Measurements from ENCODE around the gene ICE2. TPM values are rescaled to one million over a fixed set of nuclear protein-coding genes. Genes with fewer than 3 reads are reported as not detected.

ICE2 gene
- total RNA-seq, 1 donor from 2014 or later = 39.5 TPM

DNA sequence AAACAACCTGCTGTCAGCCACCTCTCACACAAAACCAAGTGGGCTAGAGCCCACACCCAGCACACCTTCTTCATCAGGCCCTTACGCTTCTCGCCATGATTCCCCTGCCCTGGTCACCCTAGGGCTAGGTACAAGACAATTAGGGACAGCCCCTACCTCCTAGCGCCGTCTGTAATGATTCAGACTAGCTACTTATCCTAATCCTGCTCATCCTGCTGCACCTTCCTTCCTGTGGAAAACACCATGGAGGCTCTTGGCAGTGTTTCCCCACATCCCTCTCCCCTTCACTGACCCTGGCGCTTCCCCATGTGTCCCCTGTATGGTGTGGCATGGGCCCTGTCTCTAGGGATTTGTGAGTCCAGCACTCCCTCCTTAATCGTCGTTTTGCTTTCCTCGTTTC is 39.6 kb upstream of the ICE2 start:
- Histone ChIP-seq H3K4me3 (no peak overlapping the region), H3K4me1 (peaks cover 12% of the 10 kb centered on the region), H3K27me3 (ENCODE audit: low read depth) (no peaks in the 10 kb centered on the region), H3K9me3 (no peaks in the 10 kb centered on the region), H3K27ac (no peak overlapping the region), H3K36me3 (peaks cover 16% of the 10 kb centered on the region)
- intact Hi-C loops (cut with DNase I) = no loop called here
- ATAC-seq (no peak), DNase-seq (no peak)
- TF ChIP-seq, protein P1, sequence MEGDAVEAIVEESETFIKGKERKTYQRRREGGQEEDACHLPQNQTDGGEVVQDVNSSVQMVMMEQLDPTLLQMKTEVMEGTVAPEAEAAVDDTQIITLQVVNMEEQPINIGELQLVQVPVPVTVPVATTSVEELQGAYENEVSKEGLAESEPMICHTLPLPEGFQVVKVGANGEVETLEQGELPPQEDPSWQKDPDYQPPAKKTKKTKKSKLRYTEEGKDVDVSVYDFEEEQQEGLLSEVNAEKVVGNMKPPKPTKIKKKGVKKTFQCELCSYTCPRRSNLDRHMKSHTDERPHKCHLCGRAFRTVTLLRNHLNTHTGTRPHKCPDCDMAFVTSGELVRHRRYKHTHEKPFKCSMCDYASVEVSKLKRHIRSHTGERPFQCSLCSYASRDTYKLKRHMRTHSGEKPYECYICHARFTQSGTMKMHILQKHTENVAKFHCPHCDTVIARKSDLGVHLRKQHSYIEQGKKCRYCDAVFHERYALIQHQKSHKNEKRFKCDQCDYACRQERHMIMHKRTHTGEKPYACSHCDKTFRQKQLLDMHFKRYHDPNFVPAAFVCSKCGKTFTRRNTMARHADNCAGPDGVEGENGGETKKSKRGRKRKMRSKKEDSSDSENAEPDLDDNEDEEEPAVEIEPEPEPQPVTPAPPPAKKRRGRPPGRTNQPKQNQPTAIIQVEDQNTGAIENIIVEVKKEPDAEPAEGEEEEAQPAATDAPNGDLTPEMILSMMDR (IDR thresholded peaks at IDR 0.05) = no peak

DNA sequence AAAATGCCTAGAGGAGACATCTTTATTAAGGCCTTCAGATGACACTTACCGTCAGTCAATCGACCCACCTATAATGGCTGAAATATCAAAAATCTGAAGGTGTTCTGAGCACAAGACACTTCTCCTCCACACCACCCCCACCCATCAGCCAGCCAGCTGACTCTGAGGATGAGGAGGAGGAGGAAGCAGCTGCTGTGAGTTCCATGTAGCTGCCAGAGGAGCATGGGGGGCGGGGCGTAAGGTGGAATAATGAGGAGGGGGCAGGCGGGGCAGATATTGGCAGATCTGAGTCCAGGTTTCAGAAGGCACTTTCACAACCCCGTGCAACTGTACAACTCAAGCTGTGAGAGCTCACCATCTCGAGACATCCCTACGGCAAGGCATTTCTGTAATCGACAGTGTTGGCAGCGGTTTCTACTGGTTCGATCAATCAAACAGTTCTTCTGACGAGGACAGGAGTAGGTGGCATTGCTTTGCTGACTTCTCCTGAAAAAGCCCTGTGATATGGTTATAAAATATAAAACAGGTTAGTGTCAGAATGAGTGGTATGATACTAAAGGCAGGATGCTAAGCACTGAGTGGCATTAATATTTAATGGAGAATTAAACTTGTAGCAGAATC is 35.4 kb upstream of the ICE2 start:
- no peaks in the 10 kb centered on the region for H3K4me1 ChIP-seq
- H3K27ac ChIP-seq = no peak overlapping the region
- H3K27me3 ChIP-seq (ENCODE audit: low read depth) = no peaks in the 10 kb centered on the region
- DNase-seq = no peak
- no peaks in the 10 kb centered on the region for H3K9me3 ChIP-seq
- no peak overlapping the region for H3K4me3 ChIP-seq
- TF ChIP-seq, protein P1 (IDR thresholded peaks at IDR 0.05) = no peak
- intact Hi-C loops (cut with DNase I) = no loop called here
- no peak for ATAC-seq
- peaks cover 44% of the 10 kb centered on the region for H3K36me3 ChIP-seq

DNA sequence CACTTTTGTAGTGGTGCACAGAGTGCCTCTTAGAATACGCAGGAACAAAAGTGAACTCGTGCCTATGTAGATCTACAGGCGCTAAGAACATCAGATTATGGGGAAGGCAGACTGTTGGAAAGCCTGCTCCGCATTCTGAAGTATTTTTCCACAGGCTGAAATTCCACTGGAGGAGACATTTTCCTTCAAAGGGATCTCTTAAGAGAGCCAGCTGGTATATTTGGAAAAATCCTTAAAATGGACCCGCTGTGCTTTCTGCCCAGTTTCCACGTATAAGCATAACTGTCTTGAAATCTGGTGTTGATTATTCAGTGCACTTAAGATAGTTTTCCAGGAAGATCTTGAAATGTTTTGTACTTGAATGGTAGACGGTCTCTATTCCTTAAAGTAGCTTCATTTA is 34.7 kb upstream of the ICE2 start:
- intact Hi-C loops (cut with DNase I) = no loop called here
- Histone ChIP-seq H3K4me3 (no peak overlapping the region), H3K4me1 (no peaks in the 10 kb centered on the region), H3K36me3 (peaks cover 43% of the 10 kb centered on the region), H3K27me3 (ENCODE audit: low read depth) (no peaks in the 10 kb centered on the region), H3K9me3 (no peaks in the 10 kb centered on the region), H3K27ac (no peak overlapping the region)
- DNase-seq (no peak), ATAC-seq (no peak)
- TF ChIP-seq, protein P1 (IDR thresholded peaks at IDR 0.05) = no peak

DNA sequence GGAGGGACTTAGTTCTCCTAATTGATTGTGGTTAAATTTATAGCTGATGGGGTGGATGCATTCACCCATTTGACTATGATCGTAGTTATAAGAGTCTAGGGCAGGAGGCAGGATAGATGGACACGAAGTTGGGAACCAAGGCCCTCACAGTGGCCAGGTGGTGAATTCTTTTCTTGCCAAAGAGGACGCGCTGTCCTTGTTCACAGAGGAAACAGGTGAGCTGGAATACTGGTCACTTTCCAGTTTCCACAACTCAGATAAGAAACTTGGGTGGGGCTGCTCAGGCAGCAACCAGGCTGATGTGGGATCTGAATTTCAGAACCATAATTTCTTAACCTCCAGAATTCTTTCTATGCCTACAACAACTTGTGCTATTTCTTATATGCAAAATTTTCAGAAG is 34.0 kb upstream of the ICE2 start:
- intact Hi-C loops (cut with DNase I) = no loop called here
- TF ChIP-seq, protein P1 (IDR thresholded peaks at IDR 0.05) = no peak

DNA sequence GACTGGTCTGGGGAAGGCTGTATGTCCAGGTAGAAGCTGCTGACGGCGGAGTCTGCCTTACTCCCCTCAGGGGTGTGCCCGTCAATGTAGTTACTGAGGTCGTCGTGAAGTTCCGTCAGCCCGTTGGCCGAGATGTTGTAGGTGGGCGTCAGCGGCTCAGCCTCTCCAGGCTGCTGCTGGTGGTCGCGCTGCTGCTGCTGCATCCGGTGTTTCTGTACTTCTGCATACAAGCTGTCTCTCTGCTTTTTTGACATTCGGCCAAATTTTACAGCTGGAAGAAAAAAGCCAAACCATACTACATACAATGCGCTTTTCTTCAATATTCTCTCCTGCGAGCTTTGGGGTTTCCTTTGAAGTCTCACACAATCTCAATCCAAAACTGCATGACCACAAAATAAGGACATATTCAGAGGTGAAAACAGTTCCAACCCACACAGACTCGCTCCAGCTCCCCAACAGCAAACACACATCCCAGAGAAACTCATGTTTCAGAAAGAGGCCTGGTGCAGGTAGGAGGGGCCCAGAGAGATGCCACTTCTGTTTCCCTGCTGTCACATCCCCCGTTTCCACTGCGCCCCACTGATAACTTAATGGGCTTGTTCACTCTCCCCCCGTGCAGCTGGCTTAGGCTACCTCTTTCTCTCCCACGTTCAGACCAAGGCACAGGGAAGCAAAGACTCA is 32.5 kb upstream of the ICE2 start:
- Histone ChIP-seq H3K4me3 (no peak overlapping the region), H3K27ac (no peak overlapping the region), H3K9me3 (no peaks in the 10 kb centered on the region), H3K4me1 (peaks cover 11% of the 10 kb centered on the region), H3K27me3 (ENCODE audit: low read depth) (no peaks in the 10 kb centered on the region), H3K36me3 (peaks cover 40% of the 10 kb centered on the region)
- DNase-seq (no peak), ATAC-seq (no peak)
- TF ChIP-seq, protein P1 (IDR thresholded peaks at IDR 0.05) = no peak
- intact Hi-C loops (cut with DNase I) = no loop called here

More for the DNA sequence above, 34.0 kb upstream of the ICE2 start:
- no peak overlapping the region for H3K4me3 ChIP-seq
- peaks cover 40% of the 10 kb centered on the region for H3K36me3 ChIP-seq
- no peak overlapping the region for H3K27ac ChIP-seq
- no peaks in the 10 kb centered on the region for H3K27me3 ChIP-seq (ENCODE audit: low read depth)
- DNase-seq (no peak), ATAC-seq (no peak)
- H3K4me1 ChIP-seq = peaks cover 5% of the 10 kb centered on the region
- H3K9me3 ChIP-seq = no peaks in the 10 kb centered on the region
